Measurements from ENCODE around the gene MYT1.

DNA sequence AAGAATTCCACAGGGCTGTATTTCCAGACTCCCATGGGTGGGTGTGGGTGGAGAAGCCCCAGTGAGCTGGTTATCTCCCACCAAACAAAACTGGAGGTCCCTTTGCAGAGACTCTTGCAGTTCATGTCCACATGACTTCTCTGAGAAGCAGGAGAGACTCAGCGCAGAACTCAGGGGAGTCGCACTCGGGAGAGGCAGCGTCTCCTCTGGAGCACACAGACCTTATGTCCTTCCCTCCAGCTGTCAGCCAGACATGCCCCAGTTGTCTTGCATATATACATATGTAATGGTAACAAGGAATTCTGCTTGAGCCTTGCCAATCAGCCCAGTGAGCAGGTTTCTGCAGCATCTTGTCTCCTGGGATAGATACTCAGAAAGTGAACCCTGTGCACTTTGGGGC is 23.8 kb downstream of the MYT1 start:
- no peak for TF ChIP-seq TAF1 (IDR thresholded peaks at IDR 0.05; ENCODE audit: low read depth)
- TF ChIP-seq EP300 (IDR thresholded peaks at IDR 0.05; ENCODE audit: borderline replicate concordance): no peak
- TF ChIP-seq, protein P1, sequence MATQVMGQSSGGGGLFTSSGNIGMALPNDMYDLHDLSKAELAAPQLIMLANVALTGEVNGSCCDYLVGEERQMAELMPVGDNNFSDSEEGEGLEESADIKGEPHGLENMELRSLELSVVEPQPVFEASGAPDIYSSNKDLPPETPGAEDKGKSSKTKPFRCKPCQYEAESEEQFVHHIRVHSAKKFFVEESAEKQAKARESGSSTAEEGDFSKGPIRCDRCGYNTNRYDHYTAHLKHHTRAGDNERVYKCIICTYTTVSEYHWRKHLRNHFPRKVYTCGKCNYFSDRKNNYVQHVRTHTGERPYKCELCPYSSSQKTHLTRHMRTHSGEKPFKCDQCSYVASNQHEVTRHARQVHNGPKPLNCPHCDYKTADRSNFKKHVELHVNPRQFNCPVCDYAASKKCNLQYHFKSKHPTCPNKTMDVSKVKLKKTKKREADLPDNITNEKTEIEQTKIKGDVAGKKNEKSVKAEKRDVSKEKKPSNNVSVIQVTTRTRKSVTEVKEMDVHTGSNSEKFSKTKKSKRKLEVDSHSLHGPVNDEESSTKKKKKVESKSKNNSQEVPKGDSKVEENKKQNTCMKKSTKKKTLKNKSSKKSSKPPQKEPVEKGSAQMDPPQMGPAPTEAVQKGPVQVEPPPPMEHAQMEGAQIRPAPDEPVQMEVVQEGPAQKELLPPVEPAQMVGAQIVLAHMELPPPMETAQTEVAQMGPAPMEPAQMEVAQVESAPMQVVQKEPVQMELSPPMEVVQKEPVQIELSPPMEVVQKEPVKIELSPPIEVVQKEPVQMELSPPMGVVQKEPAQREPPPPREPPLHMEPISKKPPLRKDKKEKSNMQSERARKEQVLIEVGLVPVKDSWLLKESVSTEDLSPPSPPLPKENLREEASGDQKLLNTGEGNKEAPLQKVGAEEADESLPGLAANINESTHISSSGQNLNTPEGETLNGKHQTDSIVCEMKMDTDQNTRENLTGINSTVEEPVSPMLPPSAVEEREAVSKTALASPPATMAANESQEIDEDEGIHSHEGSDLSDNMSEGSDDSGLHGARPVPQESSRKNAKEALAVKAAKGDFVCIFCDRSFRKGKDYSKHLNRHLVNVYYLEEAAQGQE (IDR thresholded peaks at IDR 0.05; ENCODE audit: low read depth): no peak
- TF ChIP-seq CREB1 (IDR thresholded peaks at IDR 0.05; ENCODE audit: low read depth): no peak
- TF ChIP-seq RAD21 (IDR thresholded peaks at IDR 0.05; ENCODE audit: low read depth): no peak
- TF ChIP-seq, protein P2, sequence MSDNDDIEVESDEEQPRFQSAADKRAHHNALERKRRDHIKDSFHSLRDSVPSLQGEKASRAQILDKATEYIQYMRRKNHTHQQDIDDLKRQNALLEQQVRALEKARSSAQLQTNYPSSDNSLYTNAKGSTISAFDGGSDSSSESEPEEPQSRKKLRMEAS (IDR thresholded peaks at IDR 0.05): no peak
- TF ChIP-seq CEBPB (IDR thresholded peaks at IDR 0.05): no peak
- TF ChIP-seq, protein P3, sequence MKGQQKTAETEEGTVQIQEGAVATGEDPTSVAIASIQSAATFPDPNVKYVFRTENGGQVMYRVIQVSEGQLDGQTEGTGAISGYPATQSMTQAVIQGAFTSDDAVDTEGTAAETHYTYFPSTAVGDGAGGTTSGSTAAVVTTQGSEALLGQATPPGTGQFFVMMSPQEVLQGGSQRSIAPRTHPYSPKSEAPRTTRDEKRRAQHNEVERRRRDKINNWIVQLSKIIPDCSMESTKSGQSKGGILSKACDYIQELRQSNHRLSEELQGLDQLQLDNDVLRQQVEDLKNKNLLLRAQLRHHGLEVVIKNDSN (IDR thresholded peaks at IDR 0.05): no peak
- TF ChIP-seq YY1 (IDR thresholded peaks at IDR 0.05; ENCODE audit: low read depth): no peak
- no peak for TF ChIP-seq FOXM1 (IDR thresholded peaks at IDR 0.05; ENCODE audit: borderline replicate concordance, low read depth)
- TF ChIP-seq EGR1 (IDR thresholded peaks at IDR 0.05): no peak
- TF ChIP-seq TCF12 (IDR thresholded peaks at IDR 0.05; ENCODE audit: low read depth): no peak
- no peak for TF ChIP-seq TEAD4 (IDR thresholded peaks at IDR 0.05)

Data from Ishikawa (cell line).